ENCODE measurements around the gene XPR1.
"Not testable (repeated sequence)": the region's sequence is repeated elsewhere in the genome, so short reads cannot be mapped to it uniquely, and the experiment has no call there.

The XPR1 gene

DNA sequence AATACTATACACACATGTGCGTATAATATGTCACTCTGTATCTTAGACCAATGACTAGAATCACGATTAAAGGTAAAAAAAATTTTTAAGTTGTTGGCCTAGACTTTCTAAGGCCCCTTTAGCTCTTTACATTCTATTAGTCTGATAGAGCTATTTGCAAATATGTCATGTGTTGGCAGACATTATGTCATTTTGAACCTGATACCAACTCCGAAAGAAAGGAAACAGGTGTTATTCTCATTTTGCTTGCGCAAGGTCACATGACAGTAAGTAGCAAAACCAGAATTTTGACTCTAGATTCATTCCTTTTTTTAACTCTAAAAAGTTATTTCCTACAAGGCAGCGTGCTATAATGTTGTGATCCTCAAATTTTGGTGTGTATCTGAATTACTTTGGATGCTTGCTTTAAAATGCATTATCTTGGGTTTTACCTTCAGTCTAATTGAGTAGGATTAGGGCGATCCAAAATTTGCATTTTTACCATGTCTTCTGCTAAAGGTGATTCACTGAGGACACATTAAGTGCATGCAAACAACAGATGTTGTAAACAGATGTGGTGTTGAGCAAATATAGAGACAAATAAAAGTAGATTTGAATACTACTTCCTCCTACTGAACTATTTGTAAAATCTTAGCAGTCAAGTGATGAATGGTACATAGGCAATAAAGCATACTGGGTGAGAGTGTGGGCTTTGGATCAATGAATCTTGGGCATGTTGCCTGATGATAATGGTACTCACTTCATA lies 217.4 kb downstream of the XPR1 start:
- DNase-seq = no peak

GRCh38 chr1:180851995-180852887 lies 220.4 kb downstream of the XPR1 start:
- peak in 1 of 6 experiments; percentile 4 for DNase-seq

- DNase-seq = no peak
Measured at GRCh38 chr1:180854001-180854400, 222.2 kb downstream of the XPR1 start.

- DNase-seq = no peak
Measured at GRCh38 chr1:180854456-180854855, 222.6 kb downstream of the XPR1 start.

DNA sequence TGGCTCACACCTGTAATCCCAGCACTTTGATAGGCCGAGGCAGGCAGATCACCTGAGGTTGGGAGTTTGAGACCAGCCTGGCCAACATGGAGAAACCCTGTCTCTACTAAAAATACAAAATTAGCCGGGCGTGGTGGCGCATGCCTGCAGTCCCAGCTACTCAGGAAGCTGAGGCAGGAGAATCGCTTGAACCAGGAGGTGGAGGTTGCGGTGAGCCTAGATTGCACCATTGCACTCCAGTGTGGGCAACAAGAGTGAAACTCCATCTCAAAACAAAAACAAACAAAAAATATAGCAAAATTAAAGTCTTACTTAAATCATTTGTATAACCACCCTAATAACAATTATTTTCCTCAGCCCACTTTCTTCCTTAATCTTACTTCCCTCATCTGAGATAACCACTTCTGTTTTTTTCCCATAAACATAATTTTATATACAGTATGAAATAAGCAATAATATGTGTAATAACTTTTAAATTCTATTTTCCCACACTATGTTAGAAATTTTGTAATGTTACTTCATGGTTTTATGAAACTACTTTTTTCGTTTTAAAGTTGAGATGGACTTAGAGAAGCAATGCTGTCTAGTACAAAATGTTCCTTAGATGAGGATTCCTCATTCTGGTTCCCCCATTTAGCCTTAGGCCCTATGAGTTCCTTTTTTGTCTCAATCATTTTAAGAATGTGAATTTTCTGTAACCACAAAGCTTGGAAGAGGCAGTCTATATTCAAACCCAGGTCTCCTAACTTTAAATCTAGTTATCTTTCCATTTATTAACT lies 226.3 kb downstream of the XPR1 start:
- not testable (repeated sequence) for DNase-seq

- no peak for DNase-seq
Measured at GRCh38 chr1:180859306-180859705, 227.5 kb downstream of the XPR1 start.

GRCh38 chr1:180860535-180860934 lies 228.7 kb downstream of the XPR1 start:
- DNase-seq = no peak

GRCh38 chr1:180862305-180862704 lies 230.5 kb downstream of the XPR1 start:
- no peak for DNase-seq

DNA sequence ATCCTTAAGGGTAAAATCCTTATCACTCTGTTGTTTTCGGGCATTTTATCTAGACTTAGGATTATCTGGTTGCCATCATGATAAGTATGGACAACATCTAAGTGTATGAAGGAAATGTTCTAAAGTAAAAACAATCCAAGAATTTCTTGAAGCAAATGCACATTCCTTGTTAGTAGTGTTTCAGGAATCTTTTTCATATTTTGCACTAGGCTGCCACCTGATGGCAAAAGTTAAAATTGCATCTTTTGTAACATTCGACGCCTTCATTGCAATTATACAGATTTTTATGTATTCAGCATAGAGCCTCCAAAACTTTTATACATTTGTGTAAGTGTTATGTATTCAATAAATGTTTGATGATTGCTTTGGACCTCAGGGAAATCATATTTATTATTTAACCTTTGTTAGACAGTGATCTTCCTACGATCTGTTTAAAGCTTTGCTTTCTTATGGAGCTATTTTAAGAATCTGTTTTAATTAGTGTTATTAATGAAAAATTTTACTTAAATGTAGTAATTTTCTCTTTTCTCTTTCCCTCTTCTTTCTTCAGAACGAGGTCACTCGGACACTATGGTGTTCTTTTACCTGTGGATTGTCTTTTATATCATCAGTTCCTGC lies 231.4 kb downstream of the XPR1 start:
- DNase-seq = peak in 2 of 6 experiments; percentile 44 to 63

GRCh38 chr1:180881806-180882509 lies 250.1 kb downstream of the XPR1 start:
- DNase-seq = peak in 1 of 6 experiments; percentile 7

- DNase-seq = no peak
Measured at GRCh38 chr1:180884588-180885300, 252.9 kb downstream of the XPR1 start.

- DNase-seq = no peak
Measured at GRCh38 chr1:180886338-180886737, 254.5 kb downstream of the XPR1 start.

DNA sequence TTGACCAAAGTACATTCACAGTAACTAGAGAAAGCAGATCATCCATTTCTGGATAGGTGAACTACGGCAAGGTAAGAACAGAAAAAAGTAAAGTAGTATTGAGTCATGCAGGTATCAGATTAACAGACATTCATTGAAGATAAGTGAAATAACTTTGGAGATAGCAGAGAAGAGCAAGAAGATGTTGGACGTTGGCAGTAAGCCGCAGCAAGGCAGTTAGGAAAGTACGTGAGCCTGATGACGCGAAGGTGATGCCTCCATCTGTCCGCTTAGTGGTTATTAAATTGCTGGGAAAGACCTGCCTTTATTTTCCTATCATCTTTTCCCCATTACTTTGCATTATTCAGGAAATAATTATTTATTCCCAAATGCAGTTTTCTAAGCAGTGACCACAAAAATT lies 256.0 kb downstream of the XPR1 start:
- DNase-seq = no peak

GRCh38 chr1:180888870-180889269 lies 257.0 kb downstream of the XPR1 start:
- DNase-seq = no peak

GRCh38 chr1:180889325-180889724 lies 257.5 kb downstream of the XPR1 start:
- DNase-seq = no peak

DNA sequence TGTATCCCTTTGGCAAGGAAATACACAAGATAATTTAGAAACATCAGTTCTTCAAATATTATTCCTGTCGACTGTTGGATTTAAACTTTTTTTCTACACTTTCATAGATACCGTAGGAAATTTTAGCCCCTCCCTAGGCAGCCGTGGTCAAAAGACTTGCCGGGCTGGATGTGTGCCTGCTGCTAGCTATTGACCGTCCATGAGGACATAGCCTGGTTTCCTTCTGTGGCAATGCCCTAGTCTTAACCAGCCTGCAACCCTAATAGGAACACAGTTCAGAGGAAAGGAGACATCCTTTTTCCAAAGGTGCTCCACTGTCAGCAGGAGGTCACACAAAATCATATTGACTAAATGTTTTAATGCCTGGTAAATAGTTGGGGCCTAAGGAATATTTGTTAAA lies 260.4 kb downstream of the XPR1 start:
- no peak for DNase-seq

- DNase-seq = no peak
Measured at GRCh38 chr1:180892675-180893074, 260.9 kb downstream of the XPR1 start.

- DNase-seq = no peak
Measured at GRCh38 chr1:180893614-180894013, 261.8 kb downstream of the XPR1 start.

DNA sequence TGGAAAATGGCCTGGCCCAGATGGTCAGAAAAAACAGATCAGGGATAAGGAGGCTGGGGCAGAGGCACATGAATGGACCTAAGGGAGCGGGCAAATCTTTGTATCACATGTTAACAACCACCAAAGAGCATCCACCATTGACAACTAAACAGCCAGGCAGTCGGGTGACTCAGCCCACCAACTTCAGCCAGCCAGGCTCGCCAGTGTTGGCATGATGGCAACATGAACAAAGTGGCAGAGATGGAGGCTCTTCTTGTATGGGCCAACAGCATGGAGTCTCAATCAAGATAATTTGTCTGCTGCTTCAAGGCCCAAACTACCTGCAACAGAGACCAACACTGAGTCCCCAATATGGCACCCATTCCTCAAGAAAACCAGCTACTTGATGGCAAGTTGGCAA lies 264.3 kb downstream of the XPR1 start:
- DNase-seq = no peak

DNA sequence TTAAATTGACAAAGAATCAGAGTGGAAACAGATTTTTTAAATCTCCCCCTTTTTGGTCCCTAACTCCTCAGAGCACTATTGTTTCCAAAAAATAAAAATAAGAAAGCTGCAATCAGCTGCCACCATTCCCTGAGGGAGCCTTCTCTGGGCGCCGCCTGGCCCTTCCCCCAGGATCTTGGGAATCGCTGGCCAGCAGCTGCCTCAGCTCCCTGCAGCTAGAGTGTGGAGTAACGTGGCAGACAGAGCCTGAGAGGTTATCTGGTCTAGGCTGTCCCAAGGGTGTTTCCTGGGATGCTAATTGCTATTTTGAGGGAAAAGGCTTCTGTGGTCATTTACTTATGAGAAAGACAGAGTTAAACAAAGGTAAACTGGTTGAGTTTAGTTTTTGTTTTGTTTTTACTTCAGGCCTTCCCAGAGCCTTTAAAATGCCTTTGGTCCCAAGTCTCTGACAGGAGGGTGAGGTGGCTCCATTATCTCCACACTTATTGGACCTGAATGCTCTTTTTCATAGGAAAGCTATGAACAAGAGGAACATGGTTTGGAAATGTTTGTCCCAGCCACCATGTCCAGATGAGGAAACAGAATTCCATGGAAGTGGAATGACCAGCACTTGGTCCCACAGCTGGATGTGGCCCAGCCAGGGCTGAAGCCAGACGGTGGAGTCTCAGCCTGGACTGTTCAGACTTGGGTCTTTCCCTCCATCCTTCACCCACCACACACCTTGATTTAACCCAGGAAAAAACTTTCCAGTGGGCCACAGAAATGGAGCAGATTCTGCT lies 266.8 kb downstream of the XPR1 start:
- DNase-seq = no peak

- DNase-seq = no peak
Measured at GRCh38 chr1:180899262-180899661, 267.4 kb downstream of the XPR1 start.
